ENCODE measurements around the gene FCRL1.

DNA sequence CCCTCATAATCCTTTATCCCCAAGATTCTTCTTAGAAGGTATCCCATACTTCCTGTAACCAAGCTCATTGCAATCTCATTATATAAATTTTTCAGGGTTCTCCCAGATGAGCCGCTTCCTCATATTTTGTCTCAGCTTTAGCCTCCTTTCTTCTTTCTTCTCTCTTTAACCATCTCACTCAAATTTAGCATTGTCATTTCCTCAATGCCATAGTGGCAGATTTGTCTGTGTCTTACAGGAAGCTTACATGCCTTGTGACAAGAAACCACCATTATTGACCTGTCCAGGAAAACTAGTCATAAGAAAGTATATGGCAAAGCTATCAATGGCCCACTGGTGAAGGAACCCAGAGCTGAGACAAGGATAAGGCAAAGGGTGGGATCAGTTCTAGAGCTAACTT is 37.0 kb downstream of the FCRL1 start:
- TF ChIP-seq POLR2A (IDR thresholded peaks at IDR 0.05) (no peak), CTCF (IDR thresholded peaks at IDR 0.05) (no peak), EP300 (IDR thresholded peaks at IDR 0.05) (no peak)

All from tibial nerve (tissue), 4 donors.